Kidney glomerular epithelial cell (primary cell): ENCODE measurements around the gene BICRAL.
A peak's percentile ranks its signal among the peaks of the same experiment; 100 is the strongest.
"Not testable (repeated sequence)": the region's sequence is repeated elsewhere in the genome, so short reads cannot be mapped to it uniquely, and the experiment has no call there.

ENCODE experiments used
- DNase-seq: peaks from one replicate; lab custom pipeline; 2025; lab: John Stamatoyannopoulos, UW

BICRAL gene

GRCh38 chr6:42896178-42896719 lies 114.4 kb downstream of the BICRAL start:
- DNase-seq: no peak

GRCh38 chr6:42898891-42899361 lies 117.1 kb downstream of the BICRAL start:
- DNase-seq: peak; percentile 40

DNA sequence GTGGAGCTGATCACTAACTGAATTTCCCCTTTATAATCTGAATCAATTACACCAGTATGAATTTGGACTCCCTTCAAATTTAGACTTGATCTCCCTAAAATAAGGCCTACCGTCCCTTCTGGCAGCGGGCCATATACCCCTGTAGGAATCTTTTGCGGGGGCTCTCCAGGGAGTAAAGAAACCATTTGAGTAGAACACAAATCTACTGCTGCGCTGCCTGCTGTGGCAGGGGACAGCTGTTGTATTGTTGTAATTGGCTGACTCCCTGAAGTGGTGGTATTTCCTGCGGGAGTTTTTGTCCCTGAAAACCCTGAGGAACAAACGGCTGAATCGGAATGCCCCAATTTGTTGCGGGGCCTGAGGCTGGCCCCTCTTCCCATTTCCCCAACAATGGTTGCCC lies 118.0 kb downstream of the BICRAL start:
- DNase-seq: no peak

DNA sequence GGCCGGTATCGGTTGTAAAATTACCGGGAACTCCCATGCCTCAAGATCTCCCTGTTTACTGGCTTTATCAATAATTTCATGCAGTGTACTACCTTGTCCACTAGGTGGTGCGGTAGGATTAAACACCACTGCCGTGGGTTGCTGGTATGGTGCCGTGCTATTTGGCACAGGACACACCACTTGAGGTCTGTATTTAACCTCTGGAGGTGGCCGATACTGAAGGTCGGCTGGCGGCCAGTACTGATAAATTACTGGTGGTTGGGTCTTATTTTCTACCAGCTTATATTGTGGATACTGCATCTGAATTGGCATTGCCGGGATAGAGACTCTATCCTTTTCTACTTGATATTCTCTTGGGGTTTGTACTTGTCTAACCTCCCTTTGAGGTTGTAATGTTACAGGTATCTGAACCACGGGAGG lies 119.7 kb downstream of the BICRAL start:
- DNase-seq: peak; percentile 77

DNA sequence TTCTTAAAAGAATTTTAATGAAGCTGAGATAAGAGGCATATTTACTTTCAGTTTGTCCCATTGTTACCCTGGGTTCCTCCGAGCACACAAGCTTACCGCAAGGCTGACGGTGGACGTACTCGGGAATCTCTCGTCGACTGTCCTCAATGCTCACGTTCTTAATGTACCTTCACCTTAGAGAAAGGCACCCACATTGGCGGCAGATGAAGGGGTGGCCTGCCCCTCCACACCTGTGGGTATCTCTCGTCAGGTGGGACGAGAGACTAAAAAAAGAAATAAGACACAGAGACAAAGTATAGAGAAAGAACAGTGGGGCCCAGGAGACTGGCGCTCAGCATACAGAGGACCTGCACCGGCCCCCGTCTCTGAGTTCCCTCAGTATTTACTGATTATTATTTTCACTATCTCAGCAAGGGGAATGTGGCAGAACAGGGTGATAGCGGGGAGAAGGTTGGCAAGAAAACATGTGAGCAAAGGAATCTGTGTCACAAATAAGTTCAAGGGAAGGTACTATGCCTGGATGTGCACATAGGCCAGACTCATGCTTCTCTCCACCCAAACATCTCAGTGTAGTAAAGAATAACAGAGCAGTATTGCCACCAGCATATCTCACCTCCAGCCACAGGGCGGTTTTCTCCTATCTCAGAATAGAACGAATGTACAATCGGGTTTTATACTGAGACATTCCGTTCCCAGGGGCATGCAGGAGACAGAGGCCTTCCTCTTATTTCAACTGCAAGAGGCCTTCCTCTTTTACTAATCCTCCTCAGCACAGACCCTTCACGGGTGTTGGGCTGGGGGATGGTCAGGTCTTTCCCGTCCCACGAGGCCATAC lies 120.8 kb downstream of the BICRAL start:
- not testable (repeated sequence) for DNase-seq

DNA sequence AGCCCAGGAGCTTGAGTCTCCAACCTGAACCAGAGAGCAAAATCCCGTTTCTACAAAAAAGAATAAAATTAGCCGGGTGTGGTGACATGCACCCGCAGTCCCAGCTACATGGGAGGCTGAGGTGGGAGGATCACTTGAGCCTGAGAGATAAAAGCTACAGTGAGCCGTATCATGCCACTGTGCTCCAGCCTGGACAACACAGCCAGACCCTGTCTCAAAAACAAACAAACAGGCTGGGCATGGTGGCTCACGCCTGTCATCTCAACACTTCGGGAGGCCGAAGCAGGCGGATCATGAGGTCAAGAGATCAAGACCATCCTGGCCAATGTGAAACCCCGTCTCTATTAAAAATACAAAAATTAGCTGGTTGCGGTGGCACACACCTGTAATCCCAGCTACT lies 122.6 kb downstream of the BICRAL start:
- no peak for DNase-seq

- no peak for DNase-seq
Observed at GRCh38 chr6:42907336-42907735, 125.5 kb downstream of the BICRAL start.

GRCh38 chr6:42909835-42910234 lies 128.0 kb downstream of the BICRAL start:
- no peak for DNase-seq

GRCh38 chr6:42911171-42912021 lies 129.5 kb downstream of the BICRAL start:
- no peak for DNase-seq

DNA sequence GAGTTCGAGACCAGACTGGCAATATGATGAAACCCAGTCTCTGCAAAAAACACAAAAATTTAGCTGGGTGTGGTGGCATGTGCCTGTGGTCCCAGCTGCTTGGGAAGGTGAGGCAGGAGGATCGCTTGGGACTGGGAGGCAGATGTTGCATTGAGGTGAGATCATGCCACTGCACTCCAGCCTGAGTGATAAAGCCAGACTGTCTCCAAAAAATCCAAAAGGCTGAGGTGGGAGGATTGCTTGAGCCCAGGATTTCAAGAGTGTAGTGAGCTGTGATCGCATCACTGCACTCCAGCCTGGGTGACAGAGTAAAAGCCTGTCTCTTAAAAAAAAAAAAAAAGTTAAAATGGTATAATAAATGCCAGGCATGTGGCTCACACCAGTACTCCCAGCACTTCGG lies 132.7 kb downstream of the BICRAL start:
- peak; percentile 17 for DNase-seq

DNA sequence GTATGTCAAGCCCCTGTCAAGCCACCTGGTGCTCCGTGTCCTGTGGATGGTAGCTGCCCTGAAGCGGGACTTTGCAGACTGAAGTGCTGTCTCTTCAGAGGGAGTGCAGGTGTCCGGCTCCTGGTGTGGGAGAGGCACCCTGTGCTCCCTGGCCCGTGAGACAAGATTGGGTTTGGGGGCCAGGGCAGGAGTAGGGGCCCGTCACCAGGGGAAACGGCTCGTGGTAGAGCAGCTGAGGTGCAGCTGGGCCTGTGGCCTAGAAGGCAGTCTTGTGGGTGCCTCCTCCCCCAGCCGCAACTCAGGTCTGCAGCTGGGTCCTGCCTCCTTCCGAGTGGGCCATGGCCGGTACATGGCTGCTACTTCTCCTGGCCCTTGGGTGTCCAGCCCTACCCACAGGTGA lies 133.9 kb downstream of the BICRAL start, which contains the start of gene PTCRA:
PTCRA (plus strand) TSS at position 322 of the 400 bp plus-strand sequence; CDS start at position 339, 17 bp downstream.
- DNase-seq: no peak

GRCh38 chr6:42916288-42916687 lies 134.4 kb downstream of the BICRAL start:
- no peak for DNase-seq
